OCI-LY7 (cell line): ENCODE data around the gene ADGRG3.

ENCODE experiments used
- CTCF ChIP-seq: fragments of 200-600 bp; sonication (generic); conservative IDR thresholded peaks from 2 replicates; pipeline ENCODE4 v1.5.1; 2014; ENCODE audit warnings: mild to moderate bottlenecking, antibody characterized with exemption, low read length, moderate library complexity, mixed read lengths
- EZH2phosphoT487 ChIP-seq: fragments of 200-600 bp; sonication (generic); IDR thresholded peaks from 2 replicates; pipeline ENCODE4 v1.6.1; 2018; ENCODE audit warnings: low read depth, borderline replicate concordance, mild to moderate bottlenecking, mixed run types, antibody characterized with exemption, low read length, moderate library complexity, mixed read lengths

GRCh38 chr16:57703416-57704010, 35.4 kb downstream of the ADGRG3 start:
- TF ChIP-seq CTCF (no peak), EZH2phosphoT487 (no peak)
